Hepatocyte (in vitro differentiated cells): ENCODE measurements around the gene CNTNAP2.

ENCODE experiments used
- EZH2phosphoT487 ChIP-seq: fragments of 200-600 bp; sonication (generic); IDR thresholded peaks from one replicate; pipeline ENCODE4 v1.6.1; 2018; ENCODE audit warnings: antibody characterized with exemption, mild to moderate bottlenecking, low read depth, moderate library complexity; ENCODE audit not compliant: unreplicated experiment, severe bottlenecking
- TF ChIP-seq, protein P1 (sequence below): fragments of 200-600 bp; sonication (generic); IDR thresholded peaks from 2 replicates; pipeline ENCODE4 v1.5.1; 2016; ENCODE audit warnings: antibody characterized with exemption, mild to moderate bottlenecking; ENCODE audit not compliant: poor library complexity

DNA sequence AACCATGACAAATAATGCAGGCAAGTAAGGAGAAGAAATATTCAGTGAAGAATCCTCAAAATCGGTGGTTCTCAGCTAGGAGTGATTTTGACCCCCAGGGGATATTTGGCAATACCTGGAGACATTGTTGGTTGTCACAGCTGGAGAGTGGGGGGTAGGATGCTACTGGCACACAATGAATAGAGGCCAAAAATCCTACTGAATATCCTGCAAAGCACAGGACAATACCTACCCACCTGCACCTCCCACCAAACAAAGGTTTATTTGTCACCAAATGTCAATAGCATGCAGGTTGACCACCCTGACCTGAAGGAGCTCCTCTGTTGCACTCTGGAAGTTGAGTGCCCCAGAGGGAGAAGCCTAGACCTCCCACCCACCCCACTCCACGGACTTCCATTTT is 1028.6 kb downstream of the CNTNAP2 start:
- TF ChIP-seq, protein P1, sequence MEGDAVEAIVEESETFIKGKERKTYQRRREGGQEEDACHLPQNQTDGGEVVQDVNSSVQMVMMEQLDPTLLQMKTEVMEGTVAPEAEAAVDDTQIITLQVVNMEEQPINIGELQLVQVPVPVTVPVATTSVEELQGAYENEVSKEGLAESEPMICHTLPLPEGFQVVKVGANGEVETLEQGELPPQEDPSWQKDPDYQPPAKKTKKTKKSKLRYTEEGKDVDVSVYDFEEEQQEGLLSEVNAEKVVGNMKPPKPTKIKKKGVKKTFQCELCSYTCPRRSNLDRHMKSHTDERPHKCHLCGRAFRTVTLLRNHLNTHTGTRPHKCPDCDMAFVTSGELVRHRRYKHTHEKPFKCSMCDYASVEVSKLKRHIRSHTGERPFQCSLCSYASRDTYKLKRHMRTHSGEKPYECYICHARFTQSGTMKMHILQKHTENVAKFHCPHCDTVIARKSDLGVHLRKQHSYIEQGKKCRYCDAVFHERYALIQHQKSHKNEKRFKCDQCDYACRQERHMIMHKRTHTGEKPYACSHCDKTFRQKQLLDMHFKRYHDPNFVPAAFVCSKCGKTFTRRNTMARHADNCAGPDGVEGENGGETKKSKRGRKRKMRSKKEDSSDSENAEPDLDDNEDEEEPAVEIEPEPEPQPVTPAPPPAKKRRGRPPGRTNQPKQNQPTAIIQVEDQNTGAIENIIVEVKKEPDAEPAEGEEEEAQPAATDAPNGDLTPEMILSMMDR: no peak
- no peak for TF ChIP-seq EZH2phosphoT487
